ENCODE measurements around the gene SBNO1.

Gene SBNO1

DNA sequence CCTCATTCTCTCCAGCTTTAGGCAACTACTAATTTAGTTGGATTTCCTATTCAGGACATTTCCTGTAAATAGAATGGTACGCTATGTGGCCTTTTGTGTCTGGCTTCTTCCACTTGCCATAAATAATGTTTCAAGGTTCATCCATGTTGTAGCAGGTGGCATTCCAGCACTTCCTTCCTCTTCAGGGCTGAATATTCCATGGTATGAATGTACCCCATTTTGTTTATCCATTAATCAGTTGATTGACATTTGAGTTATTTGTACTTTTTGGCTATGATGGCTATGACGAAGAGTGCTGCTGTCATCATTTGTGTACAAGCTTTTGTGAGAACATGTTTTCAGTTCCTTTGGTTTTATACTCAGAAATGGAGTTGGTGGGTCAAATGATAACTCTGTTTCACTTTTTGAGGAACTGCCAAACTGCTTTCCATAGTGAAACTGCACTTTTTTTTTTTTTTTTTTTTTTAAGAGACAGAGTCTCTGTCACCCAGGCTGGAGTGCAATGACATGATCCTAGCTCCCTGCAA is 86.5 kb downstream of the SBNO1 start:
- DNase-seq (ENCODE audit: insufficient read length, low spot score): no peak
- no peak for FAIRE-seq

DNA sequence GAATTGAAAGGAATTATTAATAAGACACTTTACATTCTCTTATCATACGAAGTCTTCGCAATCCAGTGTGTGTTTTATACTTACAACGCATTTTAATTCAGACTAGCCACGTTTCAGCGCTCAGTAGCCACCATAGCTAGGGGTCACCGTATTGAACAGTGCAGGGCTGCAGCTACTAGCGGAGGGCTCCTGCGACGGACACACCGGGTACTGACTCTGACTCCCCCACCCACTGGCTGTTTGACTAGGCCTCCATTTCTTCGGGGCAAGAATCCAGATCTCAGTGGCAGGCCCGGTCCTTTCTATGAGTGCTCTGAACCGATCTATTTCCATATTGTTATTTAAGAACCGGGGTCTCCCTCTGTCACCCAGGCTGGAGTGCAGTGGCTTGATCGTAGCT is 91.5 kb downstream of the SBNO1 start:
- no peak for DNase-seq (ENCODE audit: insufficient read length, low spot score)
- no peak for FAIRE-seq

DNA sequence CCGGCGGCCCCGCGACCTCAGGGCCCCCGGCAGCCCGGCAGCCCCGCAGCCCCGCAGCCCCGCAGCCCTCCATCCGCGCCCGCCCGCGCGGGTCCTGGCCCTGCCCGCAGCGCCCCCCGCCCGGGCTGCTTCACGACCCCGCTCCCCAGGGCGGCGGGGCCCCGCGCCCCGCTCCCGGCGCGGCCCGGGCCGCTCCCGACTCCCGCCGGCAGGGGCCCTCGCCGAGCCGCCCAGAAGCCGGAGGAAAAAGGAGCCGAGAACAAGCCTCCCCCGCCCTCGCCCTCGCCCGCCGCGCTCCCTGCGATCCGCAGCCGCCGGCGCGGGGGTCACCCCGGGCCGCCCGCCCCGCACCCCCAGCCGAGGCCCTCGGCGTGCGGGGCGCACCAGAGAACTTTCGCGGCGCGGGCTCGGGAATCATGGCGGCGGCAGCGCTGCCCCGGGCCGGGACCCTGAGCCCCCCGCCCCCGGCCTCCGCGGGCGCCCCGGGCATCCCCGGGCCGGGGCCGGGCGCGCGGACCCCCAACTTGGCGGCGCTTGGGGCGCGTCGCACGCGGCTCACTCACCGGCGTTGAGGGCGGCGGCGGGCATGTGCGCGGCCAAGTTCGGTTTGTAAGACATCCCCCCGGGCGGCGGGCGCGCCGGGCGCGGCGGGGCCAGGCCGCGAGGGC is 93.5 kb downstream of the SBNO1 start:
- DNase-seq (ENCODE audit: insufficient read length, low spot score) (peak; percentile 75), FAIRE-seq (no peak)

DNA sequence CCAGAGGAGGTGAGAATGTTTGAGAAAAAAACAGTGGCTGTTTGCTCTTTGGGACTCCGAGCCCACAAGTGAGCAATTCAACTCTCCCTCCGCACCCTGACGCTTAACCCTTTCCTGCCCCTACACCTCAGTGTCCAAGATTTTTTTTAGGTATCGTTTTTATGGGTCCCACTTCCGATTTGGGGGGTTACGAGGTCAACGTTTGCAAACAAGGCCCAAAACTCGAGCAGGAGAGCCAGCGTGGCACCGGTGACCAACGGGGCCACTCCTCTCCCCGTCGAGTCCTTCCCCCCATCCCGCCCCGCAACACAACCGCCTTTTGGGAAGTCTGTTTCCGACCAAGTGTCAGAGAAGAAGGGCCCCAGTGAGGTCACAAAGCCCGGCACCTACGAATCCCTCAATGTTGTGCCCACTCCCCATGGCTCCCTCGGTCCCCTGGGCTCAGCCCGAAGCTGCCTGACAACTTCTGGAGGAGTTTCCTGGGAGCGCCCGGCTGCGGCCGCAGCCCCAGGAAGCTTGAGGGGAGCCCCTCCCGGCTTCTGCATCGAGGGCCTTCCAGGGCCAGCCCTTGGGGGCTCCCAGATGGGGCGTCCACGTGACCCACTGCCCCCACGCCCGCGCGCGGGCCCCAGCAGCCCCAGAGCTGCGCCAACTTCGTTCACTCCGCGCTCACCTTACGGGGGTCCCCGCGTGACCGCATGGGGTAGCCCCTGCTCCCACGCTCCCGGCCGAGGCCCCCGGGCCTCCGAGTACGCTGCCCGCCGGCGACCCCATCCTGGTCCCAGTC is 94.2 kb downstream of the SBNO1 start:
- FAIRE-seq (peak; percentile 9), DNase-seq (ENCODE audit: insufficient read length, low spot score) (no peak)

DNA sequence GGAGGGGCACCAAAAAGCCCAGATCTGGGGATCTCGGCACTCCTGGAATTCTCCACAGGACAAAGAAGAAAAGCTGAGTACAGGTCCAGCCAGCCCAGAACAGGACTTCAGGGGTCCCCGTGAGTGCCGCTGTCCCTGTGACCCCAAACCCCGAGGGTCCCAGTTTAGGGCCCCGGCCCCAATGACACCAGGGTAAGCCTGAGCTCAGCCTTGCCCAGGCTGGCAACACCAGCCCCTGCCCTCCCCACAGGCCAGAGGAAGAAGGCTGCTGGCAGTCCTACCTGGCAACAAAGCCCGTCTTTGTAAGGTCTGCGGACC is 94.8 kb downstream of the SBNO1 start:
- DNase-seq (ENCODE audit: insufficient read length, low spot score) (no peak), FAIRE-seq (no peak)

DNA sequence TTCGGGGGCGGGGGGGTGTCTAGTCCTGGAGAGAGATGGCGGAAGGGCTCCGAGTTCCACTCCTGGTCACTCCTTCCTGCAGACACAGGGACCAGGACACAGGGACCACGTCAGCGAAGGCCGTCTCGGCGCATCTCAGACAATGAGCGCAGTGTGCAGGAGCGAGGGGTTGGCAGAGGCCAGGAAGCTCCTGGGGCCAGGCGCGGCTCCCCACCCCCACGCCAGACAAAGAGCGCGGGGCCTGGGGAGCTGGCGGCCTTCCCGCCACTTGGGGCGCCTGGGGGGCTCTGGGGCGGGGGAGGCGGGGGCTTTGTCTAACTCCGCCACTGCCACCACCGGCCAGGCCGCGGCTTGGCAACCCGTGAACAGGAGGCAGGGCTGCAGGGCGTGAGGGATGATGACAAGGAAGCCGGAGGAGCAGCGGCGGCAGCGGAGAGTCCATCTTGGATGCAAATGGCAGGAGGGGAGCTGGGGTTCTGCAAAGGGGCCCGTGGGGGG is 95.2 kb downstream of the SBNO1 start:
- no peak for FAIRE-seq
- DNase-seq (ENCODE audit: insufficient read length, low spot score): no peak

DNA sequence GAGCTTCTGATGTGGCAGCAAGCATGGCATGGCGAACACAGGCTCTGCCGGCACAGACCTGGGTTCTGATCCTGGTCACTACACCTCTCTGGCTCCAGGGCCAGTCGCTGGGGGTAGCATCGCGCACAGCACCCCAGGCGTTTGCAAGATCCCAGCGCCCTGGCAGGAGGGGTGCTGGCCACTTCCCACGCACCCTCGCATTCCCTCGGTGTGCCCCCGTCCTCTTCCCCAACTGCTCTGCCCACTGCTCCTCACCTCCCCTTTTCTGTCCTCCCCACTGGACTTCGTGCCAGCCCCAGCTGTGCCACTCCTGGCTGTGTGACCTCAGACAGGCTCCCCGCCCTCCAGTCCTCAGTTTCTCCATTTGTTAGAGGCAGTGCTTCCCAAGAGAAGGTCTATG is 95.8 kb downstream of the SBNO1 start:
- FAIRE-seq (no peak), DNase-seq (ENCODE audit: insufficient read length, low spot score) (no peak)

DNA sequence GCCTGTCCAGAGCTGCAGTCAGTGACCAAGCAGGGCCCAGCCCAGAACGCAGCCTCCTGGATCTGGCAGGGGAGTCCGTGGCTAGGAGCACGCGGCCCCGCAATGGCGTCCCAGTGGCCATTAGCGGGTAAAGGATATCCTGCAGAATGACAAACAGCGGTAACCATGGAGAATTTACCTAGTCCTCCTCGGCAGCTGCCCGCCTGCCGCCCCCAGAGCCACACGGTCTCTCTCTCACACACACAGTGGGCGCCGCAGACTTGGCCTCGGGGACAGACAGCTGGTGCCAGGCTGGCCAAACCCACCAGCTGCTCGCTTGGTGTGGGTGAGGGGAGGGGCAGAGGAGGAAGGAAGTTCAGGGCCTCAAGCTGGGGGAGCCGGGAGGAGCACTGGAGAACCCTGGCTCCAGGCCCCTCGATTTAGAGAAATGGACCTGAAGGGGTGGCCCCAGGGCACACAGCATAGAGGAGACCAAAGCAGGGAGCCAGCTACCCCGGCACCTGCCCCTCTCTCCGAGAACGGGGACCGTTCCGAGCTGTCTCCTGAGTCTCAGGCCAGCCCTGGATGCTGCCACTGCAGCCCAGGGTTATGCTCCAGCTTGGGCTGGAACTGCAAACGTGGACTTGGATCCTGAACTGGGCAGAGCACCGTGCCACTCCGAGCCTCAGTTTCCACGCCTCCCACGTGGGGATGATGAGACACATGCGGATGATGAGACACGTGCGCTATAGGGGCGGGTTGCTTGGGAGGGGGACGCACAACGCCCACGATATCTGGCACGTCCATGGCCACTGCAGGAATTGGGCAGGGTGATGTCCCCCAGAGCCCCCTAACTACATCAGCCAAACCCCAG is 96.4 kb downstream of the SBNO1 start:
- DNase-seq (ENCODE audit: insufficient read length, low spot score) (no peak), FAIRE-seq (no peak)

DNA sequence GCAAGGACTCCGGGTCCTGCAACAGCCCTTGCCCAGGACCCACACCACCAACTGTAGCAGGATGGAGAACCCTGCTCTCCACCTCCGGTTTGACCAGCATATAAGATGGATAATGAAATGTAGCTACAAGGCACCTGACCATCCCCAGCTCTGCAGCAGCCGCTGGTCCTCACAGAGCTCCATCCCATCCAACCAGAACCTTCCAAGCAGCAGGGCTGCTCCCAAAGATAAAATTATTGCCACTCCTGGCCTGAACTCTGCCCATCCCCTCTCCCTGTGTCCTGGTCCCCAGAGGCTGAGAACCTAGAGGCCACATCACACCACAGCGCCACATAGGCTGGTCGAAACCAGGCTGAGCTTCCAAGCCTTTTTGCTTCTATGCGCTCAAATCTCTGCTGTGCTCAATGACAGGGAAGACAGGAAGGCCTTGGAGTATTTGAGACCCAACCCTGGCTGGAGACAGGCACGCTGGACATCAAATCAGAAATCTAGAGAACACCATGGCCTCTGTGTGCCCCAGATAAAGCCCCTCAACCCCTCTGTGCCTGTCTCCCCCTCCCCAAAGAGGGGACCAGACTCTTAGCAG is 97.2 kb downstream of the SBNO1 start:
- DNase-seq (ENCODE audit: insufficient read length, low spot score) (no peak), FAIRE-seq (no peak)

DNA sequence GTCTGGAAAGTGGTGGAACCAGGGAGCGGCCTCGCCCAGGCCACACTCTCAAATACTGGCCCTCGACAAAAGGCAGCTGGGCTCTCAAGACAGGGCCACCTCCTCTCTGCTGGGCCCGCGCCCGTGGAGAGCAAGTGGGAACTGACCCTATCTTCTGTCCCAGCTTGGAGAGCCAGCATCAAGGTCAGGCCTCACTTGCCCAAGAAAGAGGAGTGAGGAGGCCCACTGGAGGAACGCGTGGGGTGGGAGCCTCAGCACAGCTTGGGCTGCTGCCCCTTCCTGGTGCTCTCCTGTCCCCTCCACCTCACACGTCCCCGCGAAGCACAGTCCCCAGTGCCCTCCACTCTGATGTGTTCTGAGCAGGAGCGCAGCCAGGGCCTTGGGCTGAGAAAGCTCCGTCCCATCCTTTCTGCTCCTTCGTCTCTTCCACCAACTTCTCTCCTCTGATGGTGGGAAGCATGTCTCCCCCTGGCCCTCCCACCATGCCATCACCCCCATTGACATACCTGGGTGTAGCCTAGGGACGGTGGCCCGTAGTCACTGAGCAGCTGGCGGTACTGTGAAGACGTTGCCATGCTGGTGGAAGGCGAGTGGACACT is 97.9 kb downstream of the SBNO1 start:
- DNase-seq (ENCODE audit: insufficient read length, low spot score): no peak
- no peak for FAIRE-seq

DNA sequence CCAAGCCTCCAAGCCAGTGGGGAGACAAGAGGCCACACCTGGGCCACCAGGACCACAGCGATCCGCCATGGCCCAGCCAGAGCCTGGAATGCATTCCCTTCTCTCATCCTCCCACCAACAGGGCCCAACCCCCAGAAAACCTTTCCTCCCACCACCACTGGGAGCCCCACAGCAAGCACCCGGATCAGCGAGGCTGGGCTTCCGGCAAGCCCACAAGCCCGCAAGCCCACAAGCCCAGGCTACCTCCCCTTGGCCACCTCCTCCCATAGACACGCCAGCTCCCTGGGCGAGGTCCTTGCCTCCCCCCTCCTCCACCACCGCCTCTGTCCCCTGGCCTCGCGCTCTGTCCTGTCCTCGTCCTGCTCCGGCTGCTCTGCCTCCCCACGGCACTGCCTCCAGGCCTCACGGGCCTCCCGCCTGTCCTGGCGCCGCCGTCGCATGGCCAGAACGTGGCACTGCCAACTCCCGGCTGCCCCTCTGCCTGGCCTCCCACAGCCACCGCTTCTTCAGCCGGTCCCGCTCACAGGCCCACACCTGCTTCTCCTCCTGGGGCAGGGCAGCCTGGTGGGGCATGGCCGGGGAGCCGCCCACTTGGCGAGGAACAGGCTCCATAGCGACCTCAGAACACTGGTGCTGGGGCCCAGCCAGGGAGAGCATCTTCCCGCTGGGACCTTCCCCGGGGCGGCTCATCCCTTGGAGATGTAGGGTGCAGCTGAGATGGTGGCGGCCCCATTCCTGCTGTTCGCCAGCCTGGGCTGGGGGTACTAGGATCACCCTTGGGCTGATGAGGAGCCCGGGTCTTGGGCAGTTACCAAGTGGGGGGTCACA is 98.6 kb downstream of the SBNO1 start:
- DNase-seq (ENCODE audit: insufficient read length, low spot score) (no peak), FAIRE-seq (no peak)

DNA sequence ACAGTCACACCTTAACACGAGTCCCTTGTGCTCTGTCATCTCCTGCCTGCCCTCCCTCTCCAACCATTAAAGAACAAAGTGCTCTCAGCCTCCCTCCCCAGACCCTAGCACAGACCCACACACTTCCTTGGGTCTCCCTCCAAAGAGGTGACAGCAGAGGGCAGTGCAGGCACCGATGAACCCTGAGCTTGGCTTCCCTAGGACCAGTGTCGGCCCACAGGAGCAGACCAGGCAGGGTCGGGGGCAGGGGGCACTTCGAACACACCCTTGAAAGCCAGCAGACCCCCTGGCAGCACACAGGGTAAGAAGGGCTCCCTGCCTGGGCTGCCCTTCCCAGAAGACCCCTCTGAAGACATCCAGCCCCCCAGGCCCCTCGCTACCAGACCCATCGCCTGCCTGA is 100.0 kb downstream of the SBNO1 start:
- DNase-seq (ENCODE audit: insufficient read length, low spot score): no peak
- FAIRE-seq: no peak

DNA sequence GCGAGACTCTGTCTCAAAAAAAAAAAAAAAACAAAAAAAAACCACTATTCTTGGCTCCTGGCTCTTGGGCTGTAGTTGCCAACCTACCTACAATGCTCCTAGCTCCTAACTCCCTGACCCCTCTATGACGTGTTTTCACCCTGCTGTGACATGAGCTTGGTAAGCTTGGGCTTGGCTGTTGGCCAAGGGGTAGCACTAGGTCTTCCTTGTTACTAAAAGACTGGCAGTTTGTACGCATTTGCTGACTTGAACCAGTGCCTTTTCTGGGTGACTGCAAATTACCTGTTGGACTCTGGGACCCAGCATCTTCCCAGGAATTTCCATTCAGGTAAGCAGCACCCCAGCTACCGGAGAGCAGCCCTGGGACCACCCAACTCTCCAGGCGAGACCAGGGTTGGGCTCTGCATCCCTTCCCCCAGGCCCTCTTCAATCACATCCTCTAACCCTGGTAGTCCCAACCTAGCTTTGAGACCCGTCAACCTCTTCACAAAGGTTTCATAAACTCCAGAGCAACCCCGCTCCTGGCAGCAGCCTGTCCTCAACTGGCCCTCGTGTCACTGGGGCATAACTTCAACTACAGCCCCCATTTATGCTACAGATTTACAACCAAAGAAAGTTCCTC is 101.3 kb downstream of the SBNO1 start:
- no peak for FAIRE-seq
- DNase-seq (ENCODE audit: insufficient read length, low spot score): no peak

DNA sequence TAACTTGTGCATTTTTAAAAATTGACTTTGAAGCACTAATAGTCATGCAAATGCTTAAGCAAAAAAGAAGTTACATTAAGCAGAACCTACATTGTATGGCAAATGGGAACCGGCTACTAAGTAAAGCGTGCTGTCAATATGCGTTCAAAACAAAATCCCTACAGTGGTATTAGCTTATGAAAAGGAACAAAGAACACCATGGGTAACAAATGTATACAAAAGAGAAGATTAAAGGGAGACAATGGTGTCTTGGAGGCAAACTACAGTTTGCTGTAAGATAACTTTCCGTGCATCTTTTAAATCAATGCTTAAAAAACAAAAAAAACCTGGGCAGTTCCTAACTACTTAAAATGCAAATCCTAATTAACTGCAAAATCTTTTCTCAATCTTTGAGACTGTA is 103.5 kb downstream of the SBNO1 start:
- FAIRE-seq (no peak), DNase-seq (ENCODE audit: insufficient read length, low spot score) (no peak)

DNA sequence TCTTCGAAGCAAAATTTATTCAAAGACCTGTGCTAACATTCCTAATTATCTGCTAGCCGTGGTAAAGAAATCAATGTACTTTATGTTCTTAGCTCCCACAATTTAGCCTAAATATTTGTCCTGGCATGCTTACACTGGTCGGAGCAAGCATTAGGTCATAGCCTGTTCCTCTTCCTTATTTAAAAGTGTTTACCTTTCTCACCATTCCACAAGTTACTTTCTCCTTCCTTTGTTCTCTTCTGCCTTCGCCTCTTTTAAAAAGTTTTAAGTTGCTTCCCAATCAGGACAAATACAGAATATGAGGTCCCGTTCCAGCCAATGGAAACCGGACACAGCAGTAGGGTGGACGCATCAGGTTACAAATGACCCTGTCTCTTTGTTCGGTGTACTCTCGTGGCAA is 104.6 kb downstream of the SBNO1 start:
- FAIRE-seq (no peak), DNase-seq (ENCODE audit: insufficient read length, low spot score) (no peak)

DNA sequence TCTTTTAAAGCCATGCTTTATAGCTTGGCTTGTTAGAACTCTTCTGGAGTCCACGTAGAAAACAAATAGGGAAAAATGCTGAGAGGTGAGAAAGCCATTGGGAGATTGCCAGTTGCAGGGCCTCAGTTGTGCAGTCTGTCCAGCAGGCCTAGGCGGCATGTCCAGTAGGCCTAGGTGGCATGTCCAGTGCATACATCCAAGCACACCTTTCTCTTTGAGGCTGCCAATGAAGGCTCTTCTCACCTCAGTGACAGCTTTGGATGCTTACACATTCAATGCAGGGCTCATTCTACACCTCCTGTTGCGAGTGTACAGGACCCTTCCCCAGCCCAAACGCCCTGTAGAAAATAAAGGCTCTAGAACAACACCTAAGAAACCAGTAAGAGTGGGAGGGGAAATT is 106.1 kb downstream of the SBNO1 start:
- no peak for DNase-seq (ENCODE audit: insufficient read length, low spot score)
- no peak for FAIRE-seq

DNA sequence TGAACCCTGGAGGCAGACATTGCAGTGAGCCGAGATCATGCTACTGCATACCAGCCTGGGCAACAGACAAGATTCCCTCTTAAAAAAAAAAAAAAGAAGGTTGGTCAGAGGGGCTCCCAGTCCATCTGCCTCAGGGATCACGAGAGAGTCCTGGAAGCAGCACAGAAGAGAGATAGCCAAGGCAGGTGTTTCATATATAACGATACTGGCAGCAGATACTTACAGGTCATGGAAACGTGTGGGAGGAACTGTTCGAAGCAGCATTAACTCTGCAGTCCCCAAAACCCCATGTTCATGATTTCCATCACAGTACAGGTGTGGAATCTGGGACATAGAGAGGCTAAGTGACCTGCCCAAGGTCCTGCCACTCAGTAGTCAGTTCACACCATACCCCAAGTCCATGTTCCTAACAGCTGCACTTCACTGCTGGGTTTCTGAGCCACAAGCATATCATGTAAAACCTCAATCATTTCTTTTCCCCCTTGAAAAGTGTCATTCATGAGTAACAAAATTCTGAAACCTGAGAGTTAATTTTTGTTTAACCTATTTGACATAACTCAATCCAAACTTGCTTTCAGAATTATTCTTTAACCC is 109.7 kb downstream of the SBNO1 start:
- FAIRE-seq (no peak), DNase-seq (ENCODE audit: insufficient read length, low spot score) (no peak)

DNA sequence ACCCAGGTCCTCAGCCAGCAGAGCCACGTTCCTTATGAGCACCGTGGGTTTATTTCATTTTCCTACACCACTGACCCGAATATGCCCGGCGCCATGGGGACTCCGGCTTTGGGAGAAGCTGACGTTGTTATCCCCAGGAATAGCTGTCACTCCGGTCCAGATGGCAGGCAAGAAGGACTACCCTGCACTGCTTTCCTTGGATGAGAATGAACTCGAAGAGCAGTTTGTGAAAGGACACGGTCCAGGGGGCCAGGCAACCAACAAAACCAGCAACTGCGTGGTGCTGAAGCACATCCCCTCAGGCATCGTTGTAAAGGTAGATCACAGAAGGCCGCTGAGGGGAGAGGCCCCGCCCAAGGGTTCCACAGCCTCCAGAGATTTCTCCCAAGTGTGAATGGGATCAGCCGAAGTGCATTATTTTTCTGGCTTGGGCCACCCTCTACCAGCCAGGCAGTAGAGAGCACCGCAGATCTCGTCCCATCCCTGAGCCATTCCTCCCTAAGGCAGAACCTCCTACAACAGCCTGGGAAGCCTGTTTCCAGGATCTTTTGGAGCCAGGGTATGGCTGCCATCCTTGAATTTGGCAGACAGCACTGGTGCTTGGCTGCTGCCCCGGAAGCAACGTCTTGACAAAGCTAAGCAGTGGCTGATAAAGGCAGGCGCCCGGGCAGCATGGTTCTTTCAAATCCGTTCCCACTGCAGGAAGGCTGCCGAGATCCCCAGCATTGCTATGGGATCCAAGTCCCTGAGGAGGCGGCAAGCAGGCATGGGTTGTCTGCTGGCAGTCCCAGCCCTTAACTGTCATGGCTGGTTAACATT is 110.8 kb downstream of the SBNO1 start:
- DNase-seq (ENCODE audit: insufficient read length, low spot score) (no peak), FAIRE-seq (no peak)

All from HTR-8/SVneo (cell line).